Measurements from ENCODE around the gene VAV3.

- TF ChIP-seq EZH2phosphoT487 (IDR thresholded peaks at IDR 0.05; ENCODE audit: insufficient read depth, low read depth) (no peak), EZH2 (IDR thresholded peaks at IDR 0.05; ENCODE audit: insufficient read depth, poor library complexity, severe bottlenecking) (no peak)
Measured at GRCh38 chr1:107992347-107992746, 27.4 kb upstream of the VAV3 start.
